H1 (cell line): ENCODE results near the gene NR1I2. TPM values are rescaled to one million over a fixed set of nuclear protein-coding genes. Genes with fewer than 3 reads are reported as not detected.

Experiments
- CTCF ChIA-PET: fragments of 300-600 bp; sonication (Branson Sonifier 250); formaldehyde crosslinking; loops from one replicate; lab custom pipeline; 2021; ENCODE audit not compliant: partially characterized antibody; lab: Charles Lee
- POLR2A ChIA-PET: fragments of 300-600 bp; sonication (Branson Sonifier 250); formaldehyde crosslinking; loops from one replicate; lab custom pipeline; 2021; ENCODE audit warnings: inconsistent platforms; ENCODE audit not compliant: partially characterized antibody; lab: Charles Lee
- DNase-seq, 2 experiments: peaks; one replicate each; pipeline versions ENCODE4 v3.0.0 to v3.0.0-alpha.2; 2010 to 2022; ENCODE audit warnings: low spot score in 2 of 2, low read depth in 1 of 2, mixed read lengths in 1 of 2
- FAIRE-seq: peaks from 2 replicates; lab custom pipeline; 2011; peaks lifted over from hg19 to GRCh38; lab: Jason Lieb, UNC
- H2AFZ ChIP-seq: 2 replicates; pipeline ENCODE4 v1.8.1; 2012; ENCODE audit warnings: low read length, inconsistent platforms
- H2AK5ac ChIP-seq: 2 replicates; pipeline ENCODE4 v1.6.1; 2013; ENCODE audit warnings: low read depth, low read length
- H2BK120ac ChIP-seq: replicated peaks from 2 replicates; pipeline ENCODE3; 2013; ENCODE audit warnings: low read depth, low read length, inconsistent platforms
- H2BK12ac ChIP-seq: 2 replicates; pipeline ENCODE4 v1.6.1; 2013; ENCODE audit warnings: low read depth, low read length
- H2BK15ac ChIP-seq: 2 replicates; pipeline ENCODE4 v1.6.1; 2013; ENCODE audit warnings: low read length
- H2BK20ac ChIP-seq: 2 replicates; pipeline ENCODE4 v1.6.1; 2013; ENCODE audit warnings: low read length
- H2BK5ac ChIP-seq: 2 replicates; pipeline ENCODE4 v1.6.1; 2013; ENCODE audit warnings: low read depth, low read length
- H3K14ac ChIP-seq: 2 replicates; pipeline ENCODE4 v1.6.1; 2013; ENCODE audit warnings: inconsistent platforms; ENCODE audit not compliant: insufficient read length
- H3K18ac ChIP-seq: 2 replicates; pipeline ENCODE4 v1.6.1; 2013; ENCODE audit warnings: low read length; ENCODE audit errors: extremely low read depth
- H3K23ac ChIP-seq: 2 replicates; pipeline ENCODE4 v1.6.1; 2013; ENCODE audit warnings: inconsistent platforms; ENCODE audit not compliant: insufficient read length
- H3K23me2 ChIP-seq: 2 replicates; pipeline ENCODE4 v1.6.1; 2013; ENCODE audit warnings: low read depth, low read length
- H3K27ac ChIP-seq: 2 replicates; pipeline ENCODE4 v1.6.1; 2011; ENCODE audit warnings: low read depth, low read length, inconsistent platforms
- H3K27me3 ChIP-seq, 4 experiments: replicated peaks in 1 of 4; 1 replicate in 1 of 4; 2 replicates in 3 of 4; pipeline versions ENCODE4 v1.6.1 to v1.8.1; 2011 to 2013; ENCODE audit warnings: low read length in 3 of 4, mild to moderate bottlenecking in 3 of 4, inconsistent platforms in 2 of 4, mixed read lengths in 2 of 4, moderate library complexity in 1 of 4; ENCODE audit not compliant: control insufficient read depth in 3 of 4, insufficient read depth in 3 of 4; ENCODE audit errors: extremely low read depth in 1 of 4
- H3K36me3 ChIP-seq, 4 experiments: 2 replicates each; pipeline versions ENCODE4 v1.6.1 to v1.8.1; 2011 to 2013; ENCODE audit warnings: mild to moderate bottlenecking in 4 of 4, low read length in 3 of 4, moderate library complexity in 2 of 4, control low read depth in 1 of 4, inconsistent platforms in 1 of 4; ENCODE audit not compliant: insufficient read depth in 4 of 4, control insufficient read depth in 2 of 4
- H3K4ac ChIP-seq: replicated peaks from 2 replicates; pipeline ENCODE3; 2013; ENCODE audit warnings: low read length, low read depth, mixed read lengths, inconsistent platforms; ENCODE audit not compliant: insufficient read length
- H3K4me1 ChIP-seq, 4 experiments: replicated peaks in 1 of 4; 1 replicate in 1 of 4; 2 replicates in 3 of 4; pipeline versions ENCODE4 v1.6.1 to v1.8.1; 2011 to 2013; ENCODE audit warnings: low read length in 3 of 4, inconsistent platforms in 2 of 4, mixed read lengths in 1 of 4; ENCODE audit not compliant: insufficient read depth in 4 of 4, control insufficient read depth in 3 of 4
- H3K4me2 ChIP-seq, 2 experiments: 2 replicates each; pipeline versions ENCODE4 v1.6.1 to v1.8.1; 2011 to 2013; ENCODE audit warnings: low read depth in 2 of 2, low read length in 2 of 2, control low read depth in 1 of 2, inconsistent platforms in 1 of 2, mild to moderate bottlenecking in 1 of 2; ENCODE audit not compliant: insufficient read depth in 1 of 2
- H3K4me3 ChIP-seq, 4 experiments: fragments of 200-600, 300-600 bp in 1 of 4; sonication (generic), shearing (Covaris generic), sonication (Bioruptor Twin) in 1 of 4; 2 replicates each; pipeline versions ENCODE4 v1.5.1 to v1.8.1; 2011 to 2016; ENCODE audit warnings: low read length in 4 of 4, low read depth in 3 of 4, control low read depth in 2 of 4, inconsistent platforms in 2 of 4, mild to moderate bottlenecking in 2 of 4, mixed read lengths in 1 of 4, moderate library complexity in 1 of 4; ENCODE audit not compliant: insufficient read depth in 2 of 4; ENCODE audit errors: extremely low read depth in 1 of 4
- H3K56ac ChIP-seq: replicated peaks from 2 replicates; pipeline ENCODE3; 2013; ENCODE audit warnings: low read depth, mild to moderate bottlenecking, mixed read lengths, low read length, inconsistent platforms; ENCODE audit not compliant: insufficient read length
- H3K79me1 ChIP-seq: 2 replicates; pipeline ENCODE4 v1.6.1; 2013; ENCODE audit warnings: low read depth, low read length, control low read depth
- H3K79me2 ChIP-seq, 2 experiments: 2 replicates each; pipeline versions ENCODE4 v1.6.1 to v1.8.1; 2012 to 2013; ENCODE audit warnings: low read length in 2 of 2, mild to moderate bottlenecking in 2 of 2, inconsistent platforms in 1 of 2; ENCODE audit not compliant: insufficient read depth in 2 of 2, control insufficient read depth in 1 of 2
- H3K9ac ChIP-seq, 4 experiments: replicated peaks in 1 of 4; 1 replicate in 1 of 4; 2 replicates in 3 of 4; pipeline versions ENCODE4 v1.6.1 to v1.8.1; 2011 to 2013; ENCODE audit warnings: low read depth in 3 of 4, low read length in 3 of 4, control low read depth in 2 of 4, mild to moderate bottlenecking in 2 of 4, moderate library complexity in 2 of 4, inconsistent platforms in 1 of 4; ENCODE audit errors: extremely low read depth in 1 of 4
- H3K9me3 ChIP-seq, 2 experiments: 2 replicates each; pipeline versions ENCODE4 v1.6.1 to v1.8.1; 2012 to 2013; ENCODE audit warnings: mild to moderate bottlenecking in 2 of 2, moderate library complexity in 2 of 2, control low read depth in 1 of 2, inconsistent platforms in 1 of 2, low read depth in 1 of 2, low read length in 1 of 2, mixed read lengths in 1 of 2; ENCODE audit not compliant: insufficient read depth in 2 of 2
- H4K20me1 ChIP-seq, 2 experiments: replicated peaks in 1 of 2; 2 replicates each; pipeline versions ENCODE3 to v1.8.1; 2011 to 2013; ENCODE audit warnings: inconsistent platforms in 2 of 2, low read length in 2 of 2, mild to moderate bottlenecking in 1 of 2; ENCODE audit not compliant: insufficient read depth in 2 of 2, control insufficient read depth in 1 of 2
- H4K5ac ChIP-seq: 2 replicates; pipeline ENCODE4 v1.6.1; 2013; ENCODE audit warnings: low read length, low read depth, mixed read lengths, inconsistent platforms; ENCODE audit not compliant: insufficient read length
- H4K8ac ChIP-seq: 2 replicates; pipeline ENCODE4 v1.8.0; 2013; ENCODE audit warnings: mild to moderate bottlenecking, moderate library complexity, low read length, inconsistent platforms; ENCODE audit not compliant: insufficient read depth; ENCODE audit errors: extremely low read depth
- H4K91ac ChIP-seq: replicated peaks from 2 replicates; pipeline ENCODE3; 2013; ENCODE audit warnings: low read length, mixed read lengths, inconsistent platforms; ENCODE audit not compliant: insufficient read length
- TAF7 ChIP-seq: optimal IDR thresholded peaks from 2 replicates; pipeline ENCODE3; 2011; ENCODE audit warnings: low read depth, mild to moderate bottlenecking, inconsistent platforms, low read length, moderate library complexity, borderline replicate concordance
- WGBS, 2 experiments: shearing (Covaris generic) in 1 of 2; methylation state at CpG; one replicate each; pipeline versions ENCODE4 v1.1.6 to v1.1.7; 2013 to 2015; ENCODE audit warnings: low lambda C conversion rate in 2 of 2, mixed read lengths in 2 of 2, inconsistent platforms in 1 of 2, low coverage in 1 of 2, missing lambda C conversion rate in 1 of 2; ENCODE audit not compliant: insufficient replicate concordance in 2 of 2, insufficient coverage in 1 of 2, insufficient read length in 1 of 2; ENCODE audit errors: extremely low coverage in 1 of 2, missing lambda C conversion rate in 1 of 2; 5-methylcytosine and 5-hydroxymethylcytosine counted together
- polyA plus RNA-seq, 7 experiments: library from polyadenylated mRNA; depleted of rRNA in 3 of 7; stranded (reverse) in 5 of 7; unstranded in 2 of 7; fragments of >200 nt in 5 of 7; fragments of 200-250 nt in 2 of 7; gene quantifications; 1 replicate in 5 of 7; 2 replicates in 1 of 7; 4 replicates in 1 of 7; pipeline versions ENCODE4 v1.2.1 to v1.2.3, GENCODE V29; 2011 to 2013; ENCODE audit warnings: missing spikeins in 2 of 7, mixed read lengths in 2 of 7
- total RNA-seq: library from RNA; stranded (reverse); fragmentation: NEBNext Ultra II Directional; extraction: Animal tissue kit (Norgen Biotek cat#: 25700); gene quantifications from 2 replicates; pipeline ENCODE4 v1.2.1, GENCODE V29; 2021
- TF ChIP-seq, protein P1 (sequence below), 3 experiments: IDR thresholded peaks; 1 replicate in 2 of 3; 2 replicates in 1 of 3; pipeline versions ENCODE4 v1.5.1 to v1.6.1; 2011; ENCODE audit warnings: low read length in 3 of 3, mild to moderate bottlenecking in 3 of 3, inconsistent platforms in 2 of 3, low read depth in 1 of 3, moderate library complexity in 1 of 3; ENCODE audit not compliant: insufficient read depth in 1 of 3; ENCODE audit errors: control extremely low read depth in 1 of 3
- TF ChIP-seq, protein P2 (sequence below): IDR thresholded peaks from 2 replicates; pipeline ENCODE4 v1.6.1; 2012; ENCODE audit warnings: inconsistent platforms

The NR1I2 gene
- total and polyA plus RNA-seq, 2 of the 8 experiments (the other 6 are each of a cell fraction or from before 2014, with no cell fraction given), result 0.28 to 1.8 TPM

DNA sequence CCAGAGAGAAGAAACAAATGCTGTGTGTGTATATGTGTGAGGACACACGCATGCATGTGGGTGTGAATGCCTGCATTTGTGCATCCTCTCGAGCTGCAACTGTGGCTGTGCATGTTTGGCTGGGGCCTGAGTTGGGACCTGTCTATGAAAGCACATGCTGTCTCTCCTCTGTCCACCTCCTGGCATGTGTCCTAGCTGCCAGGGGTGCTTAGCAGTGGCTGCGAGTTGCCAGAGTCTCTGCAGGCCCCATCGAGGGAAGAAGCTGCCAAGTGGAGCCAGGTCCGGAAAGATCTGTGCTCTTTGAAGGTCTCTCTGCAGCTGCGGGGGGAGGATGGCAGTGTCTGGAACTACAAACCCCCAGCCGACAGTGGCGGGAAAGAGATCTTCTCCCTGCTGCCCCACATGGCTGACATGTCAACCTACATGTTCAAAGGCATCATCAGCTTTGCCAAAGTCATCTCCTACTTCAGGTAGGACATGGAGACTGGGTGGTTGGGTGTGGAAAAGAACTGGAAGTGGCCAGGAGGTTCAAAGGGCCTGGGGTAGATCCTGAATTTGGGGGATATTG, 30.7 kb downstream of the NR1I2 start:
- Histone ChIP-seq H3K4me2 (no peak overlapping the region), H4K5ac (no peak overlapping the region)
- WGBS, 2 experiments, result 82% methylated on average over 8 of the region's 8 CpGs; no CpG with 5 or more reads in 1 of the 2 experiments

More for the DNA sequence above, 30.7 kb downstream of the NR1I2 start:
- FAIRE-seq (no peak), DNase-seq (no peak)
- Histone ChIP-seq H3K27ac (no peak overlapping the region), H3K23ac (no peak overlapping the region), H3K79me1 (no peaks in the 10 kb centered on the region), H4K20me1 (no peaks in the 10 kb centered on the region), H3K23me2 (no peaks in the 10 kb centered on the region; the same call in 1 of the 2 replicates), H4K91ac (no peak overlapping the region), H3K9me3 (no peaks in the 10 kb centered on the region), H2BK120ac (no peak overlapping the region), H3K56ac (no peak overlapping the region), H3K9ac (no peak overlapping the region), H3K4me3 (no peak overlapping the region), H3K4ac (no peak overlapping the region), H2BK20ac (no peak overlapping the region), H3K18ac (no peak overlapping the region), H3K14ac (no peak overlapping the region), H2BK15ac (no peak overlapping the region), H2AFZ (no peak overlapping the region), H2AK5ac (no peak overlapping the region), H2BK5ac (no peak overlapping the region), H3K27me3 (peaks cover 0 to 6% (median 1%) of the 10 kb centered on the region in 4 experiments; a peak in 3 of 7 replicates), H3K36me3 (no peaks in the 10 kb centered on the region), H3K79me2 (no peaks in the 10 kb centered on the region), H3K4me1 (peaks cover 0 to 8% (median 3%) of the 10 kb centered on the region in 4 experiments; a peak in 5 of 7 replicates), H4K8ac (no peak overlapping the region), H2BK12ac (no peak overlapping the region)
- CTCF ChIA-PET, result interaction anchor here (1.1 to 2.3 kb wide), 5 partner anchors 9 to 195 kb away, joined by 3 to 10 read pairs (median 3); no protein-coding TSS in a partner anchor
- TF ChIP-seq, protein P1, sequence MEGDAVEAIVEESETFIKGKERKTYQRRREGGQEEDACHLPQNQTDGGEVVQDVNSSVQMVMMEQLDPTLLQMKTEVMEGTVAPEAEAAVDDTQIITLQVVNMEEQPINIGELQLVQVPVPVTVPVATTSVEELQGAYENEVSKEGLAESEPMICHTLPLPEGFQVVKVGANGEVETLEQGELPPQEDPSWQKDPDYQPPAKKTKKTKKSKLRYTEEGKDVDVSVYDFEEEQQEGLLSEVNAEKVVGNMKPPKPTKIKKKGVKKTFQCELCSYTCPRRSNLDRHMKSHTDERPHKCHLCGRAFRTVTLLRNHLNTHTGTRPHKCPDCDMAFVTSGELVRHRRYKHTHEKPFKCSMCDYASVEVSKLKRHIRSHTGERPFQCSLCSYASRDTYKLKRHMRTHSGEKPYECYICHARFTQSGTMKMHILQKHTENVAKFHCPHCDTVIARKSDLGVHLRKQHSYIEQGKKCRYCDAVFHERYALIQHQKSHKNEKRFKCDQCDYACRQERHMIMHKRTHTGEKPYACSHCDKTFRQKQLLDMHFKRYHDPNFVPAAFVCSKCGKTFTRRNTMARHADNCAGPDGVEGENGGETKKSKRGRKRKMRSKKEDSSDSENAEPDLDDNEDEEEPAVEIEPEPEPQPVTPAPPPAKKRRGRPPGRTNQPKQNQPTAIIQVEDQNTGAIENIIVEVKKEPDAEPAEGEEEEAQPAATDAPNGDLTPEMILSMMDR (IDR thresholded peaks at IDR 0.05; ENCODE audit: control extremely low read depth in 1 of 3, insufficient read depth in 1 of 3, low read depth in 1 of 3, low read length in 3 of 3), result peak in 1 of 3 experiments; percentile 21; a peak in 1 of 4 replicates
- no peak for TF ChIP-seq TAF7
- TF ChIP-seq, protein P2, sequence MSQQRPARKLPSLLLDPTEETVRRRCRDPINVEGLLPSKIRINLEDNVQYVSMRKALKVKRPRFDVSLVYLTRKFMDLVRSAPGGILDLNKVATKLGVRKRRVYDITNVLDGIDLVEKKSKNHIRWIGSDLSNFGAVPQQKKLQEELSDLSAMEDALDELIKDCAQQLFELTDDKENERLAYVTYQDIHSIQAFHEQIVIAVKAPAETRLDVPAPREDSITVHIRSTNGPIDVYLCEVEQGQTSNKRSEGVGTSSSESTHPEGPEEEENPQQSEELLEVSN, result peak; percentile 47
- POLR2A ChIA-PET, result no interaction called here
